Stromal cell of bone marrow (primary cell): ENCODE measurements around the gene MAP2K5.

Experiments
- DNase-seq: peaks from one replicate; pipeline ENCODE4 v3.0.0-alpha.2; 2012; ENCODE audit warnings: low read depth

Gene MAP2K5

DNA sequence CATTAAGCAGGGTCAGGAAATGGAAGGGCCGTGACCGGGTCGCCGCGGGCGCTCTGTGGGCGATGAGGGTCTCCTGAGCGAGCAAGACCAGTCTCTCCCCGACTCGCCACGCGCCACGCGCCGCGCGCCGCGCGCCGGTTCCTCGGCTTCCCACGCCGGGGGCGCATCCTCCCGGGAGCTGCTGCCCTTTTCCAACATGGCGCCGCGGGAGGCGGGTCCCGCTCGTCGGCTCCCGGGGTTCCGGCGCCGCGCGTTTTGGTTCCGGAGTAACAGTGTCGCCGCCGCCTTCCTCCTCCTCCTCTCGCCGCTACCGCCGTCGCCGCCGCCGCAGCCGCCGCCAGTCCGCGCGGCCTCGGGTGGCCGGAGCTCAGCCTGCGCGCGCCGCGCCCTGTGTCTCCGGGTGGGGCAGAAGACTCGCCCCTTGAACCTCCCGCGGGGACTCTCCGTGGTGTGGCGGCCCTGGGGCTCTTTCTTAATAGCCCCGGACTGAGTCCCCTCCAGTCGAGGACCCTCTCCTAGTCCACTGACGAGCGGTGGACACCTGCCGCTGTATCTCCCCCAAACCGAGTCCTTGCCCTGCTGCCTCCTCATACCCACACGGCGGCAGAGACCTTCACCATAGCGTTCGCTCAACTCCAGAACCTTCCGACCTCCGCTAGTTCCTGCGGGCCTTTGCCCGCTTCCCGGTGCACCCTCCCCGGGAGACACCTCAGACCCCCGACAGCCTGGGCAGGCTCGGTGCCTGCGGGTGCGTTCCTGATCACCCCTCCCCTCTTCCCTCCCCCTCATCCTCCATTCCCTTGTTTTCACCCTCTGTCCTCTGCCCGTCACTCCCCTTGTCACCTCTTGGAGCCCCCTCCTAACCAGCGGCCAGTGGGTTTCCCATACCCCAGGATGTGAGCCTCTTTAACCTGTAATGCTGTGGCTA, at the start of gene MAP2K5:
MAP2K5 (plus strand) TSS at position 284 of the 928 bp plus-strand sequence; CDS start at position 917, 633 bp downstream.
- peak; percentile 57 for DNase-seq

GRCh38 chr15:67495585-67495984, 46.9 kb upstream of the MAP2K5 start:
- DNase-seq, result no peak

DNA sequence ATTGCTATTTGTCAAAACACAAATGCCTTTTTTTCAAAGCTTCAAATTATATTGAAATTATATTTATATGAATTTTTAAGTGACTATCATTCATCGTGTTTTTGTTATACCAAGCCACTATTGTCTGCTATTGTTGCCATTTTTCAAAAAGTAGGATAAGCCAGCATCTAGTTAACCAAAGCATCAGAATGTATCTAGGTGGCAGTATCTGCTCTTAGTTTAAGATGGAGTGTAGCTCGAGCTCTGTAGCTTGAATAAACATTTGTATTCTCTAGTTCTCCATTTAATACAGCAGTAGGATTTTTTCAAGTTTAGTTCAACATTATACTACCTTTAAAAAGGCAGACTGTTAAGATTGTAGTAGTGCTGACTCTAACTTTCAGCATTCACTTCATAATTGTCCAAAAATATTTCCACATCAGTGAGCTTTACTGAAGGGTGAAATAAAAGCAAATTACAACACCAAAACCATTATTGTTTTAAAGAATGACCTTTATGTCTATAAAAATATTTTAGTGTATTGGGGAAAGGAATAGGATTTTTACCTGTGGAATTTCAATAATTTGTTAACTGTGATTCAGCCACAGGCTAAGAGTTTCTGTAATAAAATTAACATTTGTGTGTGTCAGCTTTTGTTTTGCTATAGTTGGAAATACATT, 41.2 kb upstream of the MAP2K5 start:
- no peak for DNase-seq

GRCh38 chr15:67501836-67502461, 40.6 kb upstream of the MAP2K5 start:
- DNase-seq, result no peak

DNA sequence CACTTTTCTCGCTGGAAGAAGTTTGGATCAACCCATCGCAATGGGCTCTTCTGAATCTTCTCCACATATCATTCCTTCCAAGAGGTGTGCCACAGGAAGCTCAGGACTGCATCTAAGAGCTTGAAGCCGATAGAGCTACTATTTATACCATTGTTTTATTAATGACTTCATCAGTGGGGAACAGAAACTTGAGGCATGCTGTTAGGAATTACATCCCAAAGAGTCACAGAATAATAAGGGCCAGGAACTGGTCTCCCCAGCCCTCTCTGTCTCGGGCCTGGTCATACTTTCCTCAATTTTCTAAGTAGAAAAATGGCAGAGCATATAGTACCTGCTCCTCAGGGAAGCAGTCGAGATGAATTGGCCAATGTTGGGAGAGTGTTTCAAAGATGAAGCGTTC, 38.4 kb upstream of the MAP2K5 start:
- DNase-seq, result no peak

DNA sequence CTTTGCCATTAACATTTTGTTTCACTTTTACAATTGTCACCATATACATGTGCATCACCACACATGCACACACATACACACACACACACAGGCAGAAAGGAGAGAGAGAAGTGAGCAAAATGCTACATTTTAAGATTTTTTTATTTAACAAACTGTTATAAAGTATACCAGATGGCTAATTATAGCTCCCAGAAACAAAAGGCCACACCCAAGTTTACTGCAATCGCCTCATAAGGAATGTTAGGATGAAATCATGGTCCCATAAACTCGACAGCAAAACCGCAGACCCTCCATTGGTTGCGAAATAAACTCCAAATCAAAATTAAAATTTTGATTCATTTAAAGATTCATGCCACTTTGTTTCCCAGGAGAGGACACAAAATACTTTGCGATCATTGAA, 37.7 kb upstream of the MAP2K5 start:
- DNase-seq, result no peak

GRCh38 chr15:67505675-67506572, 36.6 kb upstream of the MAP2K5 start:
- no peak for DNase-seq

DNA sequence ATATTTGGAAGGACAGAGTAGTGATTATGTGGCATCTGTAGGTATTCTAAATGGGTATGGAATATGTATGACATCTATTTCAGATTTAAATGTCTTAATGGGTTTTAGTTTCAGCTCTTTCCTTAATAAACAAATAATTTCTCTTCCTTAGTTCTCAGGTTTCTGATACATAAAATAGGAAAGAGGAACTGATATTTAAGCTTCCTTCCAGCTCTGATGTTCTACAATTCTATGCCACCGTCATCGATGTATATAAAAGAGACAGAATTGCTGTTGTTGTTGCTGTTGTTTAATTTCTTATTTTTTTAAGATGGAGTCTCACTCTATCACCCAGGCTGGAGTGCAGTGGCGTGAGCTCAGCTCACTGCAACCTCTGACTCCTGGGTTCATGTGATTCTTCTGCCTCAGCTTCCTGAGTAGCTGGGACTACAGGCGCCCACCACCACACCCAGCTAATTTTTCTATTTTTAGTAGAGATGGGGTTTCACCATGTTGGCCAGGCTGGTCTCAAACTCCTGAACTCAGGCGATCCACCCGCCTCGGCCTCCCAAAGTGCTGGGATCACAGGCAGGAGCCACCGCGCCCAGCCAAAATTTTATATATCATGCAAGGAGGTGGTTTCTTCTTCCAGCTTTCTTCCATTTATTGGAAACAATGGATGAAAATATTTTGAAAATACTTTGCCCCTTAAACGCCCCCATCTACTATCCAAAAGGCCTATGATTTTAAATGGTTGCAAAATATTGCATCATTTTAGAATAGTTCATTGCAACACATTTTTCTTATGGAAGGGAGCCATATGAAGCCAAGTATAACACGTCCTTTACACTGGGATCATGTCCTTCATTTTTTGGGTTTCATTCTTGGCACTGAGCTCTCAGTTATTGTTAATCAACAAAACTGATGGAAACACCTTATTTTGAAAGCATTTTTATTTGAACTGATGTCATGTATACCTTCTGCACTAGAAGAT, 35.4 kb upstream of the MAP2K5 start:
- no peak for DNase-seq

DNA sequence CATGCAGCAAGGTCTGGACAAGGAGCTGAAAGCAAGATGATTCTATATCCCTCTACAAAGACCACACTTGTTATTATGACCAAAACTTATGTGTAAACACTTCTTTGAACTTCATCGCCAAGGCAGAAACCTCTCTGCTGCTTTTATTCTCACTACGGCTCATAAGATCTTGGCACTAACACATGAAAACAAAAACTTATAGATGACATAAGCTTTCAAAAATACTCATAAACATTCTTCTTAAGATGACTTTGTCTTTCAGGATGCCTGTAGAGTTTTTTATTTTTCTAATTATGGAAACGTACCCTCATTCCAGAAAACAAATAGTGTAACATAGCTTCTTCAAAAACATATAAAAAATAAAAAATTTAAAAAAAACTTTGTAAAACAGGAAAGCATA, 34.1 kb upstream of the MAP2K5 start:
- DNase-seq, result no peak

- DNase-seq, result no peak
Observed at GRCh38 chr15:67509918-67510317, 32.6 kb upstream of the MAP2K5 start.

GRCh38 chr15:67510597-67511190, 31.8 kb upstream of the MAP2K5 start:
- DNase-seq, result no peak

DNA sequence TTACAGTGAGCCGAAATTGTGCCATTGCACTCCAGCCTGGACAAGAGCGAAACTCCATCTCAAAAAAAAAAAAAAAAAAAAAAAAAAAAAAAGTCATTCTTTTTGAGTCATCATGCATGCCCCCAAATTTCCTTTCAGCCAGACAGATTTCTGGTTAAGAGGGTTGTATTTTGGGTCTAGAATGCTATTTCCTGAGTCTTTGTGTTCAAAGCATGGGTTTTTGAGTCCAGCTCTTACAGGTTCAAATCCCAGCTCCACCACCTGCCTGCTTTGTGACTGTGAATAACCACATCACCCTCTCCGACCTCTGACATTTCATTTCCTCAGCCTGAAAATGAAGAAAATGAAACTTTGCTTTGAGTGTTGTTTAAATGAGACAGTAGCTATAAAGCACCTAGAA, 30.9 kb upstream of the MAP2K5 start:
- DNase-seq, result no peak

GRCh38 chr15:67512140-67512539, 30.4 kb upstream of the MAP2K5 start:
- DNase-seq, result no peak

- no peak for DNase-seq
Observed at GRCh38 chr15:67512933-67513714, 29.4 kb upstream of the MAP2K5 start.

GRCh38 chr15:67515090-67515489, 27.4 kb upstream of the MAP2K5 start:
- no peak for DNase-seq

DNA sequence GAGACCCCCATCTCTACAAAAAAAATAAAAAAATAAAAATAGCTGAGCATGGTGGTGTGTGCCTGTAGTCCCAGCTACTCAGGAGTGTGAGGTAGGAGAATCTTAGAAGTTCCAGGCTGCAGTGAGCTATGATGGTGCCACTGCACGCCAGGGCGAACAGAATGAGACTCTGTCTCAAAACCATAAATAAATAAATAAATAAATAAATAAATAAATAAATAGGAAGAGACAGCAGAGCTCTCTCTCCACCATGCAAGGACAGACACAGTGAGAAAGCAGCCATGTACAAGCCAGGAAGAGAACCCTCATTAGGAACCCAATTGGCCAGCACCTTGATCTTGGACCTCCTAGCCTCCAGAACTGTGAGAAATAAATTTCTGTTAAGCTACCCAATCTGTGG, 26.9 kb upstream of the MAP2K5 start:
- DNase-seq, result no peak

DNA sequence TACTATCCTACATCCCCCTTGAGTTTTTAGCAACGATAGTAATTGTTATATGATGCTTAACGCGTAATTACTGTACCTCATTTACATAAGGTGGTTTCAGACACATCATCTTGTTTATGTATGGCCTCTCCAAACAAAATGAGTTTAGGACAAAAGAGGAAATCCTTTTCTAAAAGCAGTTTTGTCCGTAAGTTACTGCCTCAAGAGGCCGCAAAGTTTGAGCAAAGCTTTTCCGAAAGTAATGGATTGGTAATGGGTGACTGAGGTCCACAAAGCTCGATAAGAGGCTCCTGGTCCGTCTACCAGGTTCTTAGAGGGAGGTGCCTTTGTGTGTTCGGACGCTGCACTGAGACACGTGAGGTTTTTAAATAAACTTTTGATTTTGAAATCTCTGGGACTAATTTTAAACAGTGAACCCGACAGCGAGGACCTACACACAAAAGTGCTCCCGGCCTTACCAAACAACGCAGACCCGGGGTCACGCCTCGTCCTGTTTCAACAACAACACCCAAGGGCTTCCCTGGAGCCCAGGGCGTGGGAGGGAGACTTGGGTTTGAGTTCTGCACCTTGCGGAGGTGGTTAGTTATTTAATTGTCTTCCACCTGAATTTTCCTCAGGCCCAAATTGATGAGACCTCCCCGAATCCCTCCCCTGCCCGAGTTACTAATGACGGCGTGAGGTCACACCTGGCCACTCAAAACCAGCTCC, 22.0 kb upstream of the MAP2K5 start:
- no peak for DNase-seq

- DNase-seq, result peak; percentile 70
Observed at GRCh38 chr15:67521029-67521782, 21.3 kb upstream of the MAP2K5 start, which contains the start of gene C15orf61. Gene C15orf61, plus strand, starts transcription at chr15:67521131. Its CDS starts 118 bp downstream, at chr15:67521249.
